PC-3 (cell line): Measurements from ENCODE around the gene MAPKAPK3. TPM values are rescaled to one million over a fixed set of nuclear protein-coding genes. Genes with fewer than 3 reads are reported as not detected.

Experiments
- ATAC-seq: fragments of 200-7000 bp; cut with Tn5 transposase; 2 replicates; pipeline ENCODE4 v1.9.1; 2020; ENCODE audit warnings: mild to moderate bottlenecking, moderate library complexity
- BruUV-seq: library from RNA; stranded (reverse); fragments of 400-500 nt; replicated peaks from 2 replicates; lab custom pipeline; 2021; lab: Mats Ljungman, UMichigan
- CTCF ChIA-PET: fragments of 300-600 bp; sonication (Branson Sonifier 250); formaldehyde crosslinking; loops from one replicate; lab custom pipeline; 2022; ENCODE audit warnings: antibody characterized with exemption; lab: Charles Lee
- POLR2A ChIA-PET: fragments of 300-600 bp; sonication (Branson Sonifier 250); formaldehyde crosslinking; loops from one replicate; lab custom pipeline; 2022; ENCODE audit warnings: antibody characterized with exemption; ENCODE audit not compliant: unreplicated experiment; lab: Charles Lee
- DNase-seq: peaks from one replicate; pipeline ENCODE4 v3.0.0-alpha.2; 2015
- H2AFZ ChIP-seq: fragments of 300-600 bp; sonication (generic); 2 replicates; pipeline ENCODE4 v1.6.0; 2016; ENCODE audit warnings: antibody characterized with exemption, low read length
- H3F3A ChIP-seq: fragments of 300-600 bp; sonication (generic); one replicate; pipeline ENCODE4 v1.6.0; 2017; ENCODE audit warnings: antibody characterized with exemption, low read length, control low read depth, mild to moderate bottlenecking; ENCODE audit not compliant: unreplicated experiment
- H3K27ac ChIP-seq: fragments of 300-600 bp; sonication (generic); 2 replicates; pipeline ENCODE4 v1.5.1; 2016; ENCODE audit warnings: mild to moderate bottlenecking, low read length
- H3K27me3 ChIP-seq: fragments of 300-600 bp; sonication (generic); 2 replicates; pipeline ENCODE4 v1.6.1; 2016; ENCODE audit warnings: low read length, mixed read lengths
- H3K36me3 ChIP-seq: fragments of 300-600 bp; sonication (generic); 2 replicates; pipeline ENCODE4 v1.6.1; 2016; ENCODE audit warnings: low read depth, mixed run types, low read length, mixed read lengths
- H3K4me1 ChIP-seq: fragments of 300-600 bp; sonication (generic); 2 replicates; pipeline ENCODE4 v1.5.1; 2016; ENCODE audit warnings: low read length; ENCODE audit not compliant: insufficient read depth
- H3K4me2 ChIP-seq: fragments of 300-600 bp; sonication (generic); 2 replicates; pipeline ENCODE4 v1.6.0; 2016; ENCODE audit warnings: low read length
- H3K4me3 ChIP-seq: fragments of 300-600 bp; sonication (generic); 2 replicates; pipeline ENCODE4 v1.5.1; 2016; ENCODE audit warnings: mild to moderate bottlenecking, low read length, mixed read lengths
- H3K79me2 ChIP-seq: fragments of 300-600 bp; sonication (generic); 2 replicates; pipeline ENCODE4 v1.6.1; 2017; ENCODE audit warnings: low read length, mixed read lengths
- H3K9ac ChIP-seq: fragments of 300-600 bp; sonication (generic); 2 replicates; pipeline ENCODE4 v1.6.0; 2016; ENCODE audit warnings: mild to moderate bottlenecking, low read length
- H3K9me2 ChIP-seq: fragments of 300-600 bp; sonication (generic); replicated peaks from 2 replicates; pipeline ENCODE4 v1.6.1; 2016; ENCODE audit warnings: mixed run types, low read length, mixed read lengths
- H3K9me3 ChIP-seq: fragments of 300-600 bp; sonication (generic); 2 replicates; pipeline ENCODE4 v1.6.1; 2016; ENCODE audit warnings: low read length, mixed read lengths
- H4K20me1 ChIP-seq: fragments of 300-600 bp; sonication (generic); 2 replicates; pipeline ENCODE4 v1.6.1; 2016; ENCODE audit warnings: low read length, mixed read lengths
- EZH2 ChIP-seq: fragments of 300-600 bp; sonication (generic); IDR thresholded peaks from one replicate; pipeline ENCODE4 v1.6.1; 2017; ENCODE audit warnings: antibody characterized with exemption, mild to moderate bottlenecking, low read length; ENCODE audit not compliant: unreplicated experiment
- EZH2phosphoT487 ChIP-seq: fragments of 300-600 bp; sonication (generic); IDR thresholded peaks from 2 replicates; pipeline ENCODE4 v1.6.1; 2018; ENCODE audit warnings: mild to moderate bottlenecking, antibody characterized with exemption, low read length, borderline replicate concordance
- intact Hi-C: fragments of 100-400 bp; cut with micrococcal nuclease; formaldehyde crosslinking; loops from 2 replicates; pipeline ENCODE4 v1.9.0; 2023
- total RNA-seq: library from RNA; depleted of rRNA; stranded (reverse); fragments of >200 nt; gene quantifications from 2 replicates; pipeline ENCODE4 v1.2.3, GENCODE V29; 2014
- TF ChIP-seq, protein P1 (sequence below): fragments of 300-600 bp; sonication (generic); conservative IDR thresholded peaks from 2 replicates; pipeline ENCODE4 v1.5.1; 2017; ENCODE audit warnings: antibody characterized with exemption, low read depth, mild to moderate bottlenecking, low read length

The MAPKAPK3 gene
- total RNA-seq, 1 experiment from 2014 or later: 142 TPM

DNA sequence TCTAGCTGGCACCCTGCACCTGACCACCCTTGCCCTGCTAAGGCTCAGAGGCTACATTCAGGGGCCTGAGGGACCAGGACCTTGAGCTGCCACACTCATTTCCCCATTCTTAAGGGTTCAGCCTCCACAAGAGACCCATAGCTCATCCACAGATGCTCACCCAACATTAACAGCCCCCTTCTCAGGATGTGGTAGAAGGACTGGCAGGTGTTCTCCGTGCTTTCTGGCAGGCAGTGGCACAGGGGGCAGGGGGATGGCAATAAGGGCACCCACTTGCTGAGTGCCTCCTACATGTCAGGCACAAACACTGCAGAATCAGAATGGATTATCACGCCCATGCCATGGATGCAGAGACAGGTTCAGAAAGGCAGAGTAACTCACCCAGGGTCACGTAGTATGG lies 9.4 kb downstream of the MAPKAPK3 start:
- peaks cover 95% of the 10 kb centered on the region for H3K79me2 ChIP-seq
- H4K20me1 ChIP-seq: no peaks in the 10 kb centered on the region
- no peaks in the 10 kb centered on the region for H3K9me2 ChIP-seq
- no peak overlapping the region for H3K4me3 ChIP-seq
- peaks cover 22% of the 10 kb centered on the region for H3K36me3 ChIP-seq
- H3F3A ChIP-seq: no peaks in the 10 kb centered on the region
- peaks cover 92% of the 10 kb centered on the region for H3K4me1 ChIP-seq
- no peaks in the 10 kb centered on the region for H3K27me3 ChIP-seq
- no peak overlapping the region for H2AFZ ChIP-seq
- H3K9me3 ChIP-seq: no peaks in the 10 kb centered on the region
- H3K4me2 ChIP-seq: peak overlapping the region; percentile 58
- H3K9ac ChIP-seq: no peak overlapping the region; the same call in 1 of the 2 replicates
- no peak for ATAC-seq
- POLR2A ChIA-PET: no interaction called here
- intact Hi-C loops: no loop called here
- H3K27ac ChIP-seq: peak overlapping the region; percentile 83
- no peak for DNase-seq
- BruUV-seq: no TSS peak
- no peak for TF ChIP-seq EZH2phosphoT487
- no peak for TF ChIP-seq EZH2
- TF ChIP-seq, protein P1, sequence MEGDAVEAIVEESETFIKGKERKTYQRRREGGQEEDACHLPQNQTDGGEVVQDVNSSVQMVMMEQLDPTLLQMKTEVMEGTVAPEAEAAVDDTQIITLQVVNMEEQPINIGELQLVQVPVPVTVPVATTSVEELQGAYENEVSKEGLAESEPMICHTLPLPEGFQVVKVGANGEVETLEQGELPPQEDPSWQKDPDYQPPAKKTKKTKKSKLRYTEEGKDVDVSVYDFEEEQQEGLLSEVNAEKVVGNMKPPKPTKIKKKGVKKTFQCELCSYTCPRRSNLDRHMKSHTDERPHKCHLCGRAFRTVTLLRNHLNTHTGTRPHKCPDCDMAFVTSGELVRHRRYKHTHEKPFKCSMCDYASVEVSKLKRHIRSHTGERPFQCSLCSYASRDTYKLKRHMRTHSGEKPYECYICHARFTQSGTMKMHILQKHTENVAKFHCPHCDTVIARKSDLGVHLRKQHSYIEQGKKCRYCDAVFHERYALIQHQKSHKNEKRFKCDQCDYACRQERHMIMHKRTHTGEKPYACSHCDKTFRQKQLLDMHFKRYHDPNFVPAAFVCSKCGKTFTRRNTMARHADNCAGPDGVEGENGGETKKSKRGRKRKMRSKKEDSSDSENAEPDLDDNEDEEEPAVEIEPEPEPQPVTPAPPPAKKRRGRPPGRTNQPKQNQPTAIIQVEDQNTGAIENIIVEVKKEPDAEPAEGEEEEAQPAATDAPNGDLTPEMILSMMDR: no peak
- CTCF ChIA-PET: no interaction called here

DNA sequence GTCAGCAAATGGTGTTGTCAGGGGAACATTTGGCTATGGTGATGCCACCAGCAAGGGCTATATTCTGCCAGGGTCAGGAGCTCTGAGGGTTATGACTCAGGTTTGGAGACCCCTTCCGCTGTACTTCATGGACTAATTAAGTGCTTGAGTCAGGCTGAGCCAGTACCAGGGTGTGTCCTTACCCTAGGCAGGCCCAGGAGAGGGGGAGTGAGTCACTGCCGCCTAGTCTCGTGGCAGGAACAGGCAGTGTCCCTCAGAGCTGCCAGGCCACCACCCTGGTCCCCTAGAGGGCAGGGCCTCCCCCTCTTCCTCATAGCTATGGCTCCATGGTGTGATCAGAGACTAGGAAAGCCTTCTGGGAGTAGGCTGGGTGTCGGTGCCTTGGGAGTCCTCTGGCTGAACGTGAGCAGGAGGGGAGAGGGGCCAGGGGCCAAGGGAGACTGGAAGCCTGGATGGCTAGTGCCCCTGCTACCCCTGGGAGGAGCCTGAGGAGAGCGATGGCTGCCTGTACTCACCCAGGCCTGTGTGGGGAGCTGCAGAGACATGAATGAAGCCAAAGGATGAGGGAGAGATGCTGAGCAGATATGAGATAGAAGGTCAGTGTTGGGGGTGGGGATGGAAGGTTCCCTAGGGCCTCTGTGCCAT lies 10.6 kb downstream of the MAPKAPK3 start:
- Histone ChIP-seq H3K4me1 (peaks cover 97% of the 10 kb centered on the region), H3K9ac (peak overlapping the region; percentile 52), H2AFZ (no peak overlapping the region), H3K4me2 (peak overlapping the region; percentile 58), H3K27ac (peak overlapping the region; percentile 83), H3K9me2 (no peaks in the 10 kb centered on the region), H3F3A (no peaks in the 10 kb centered on the region), H3K4me3 (no peak overlapping the region), H3K27me3 (no peaks in the 10 kb centered on the region), H3K9me3 (no peaks in the 10 kb centered on the region), H3K36me3 (peaks cover 13% of the 10 kb centered on the region), H3K79me2 (peaks cover 95% of the 10 kb centered on the region), H4K20me1 (no peaks in the 10 kb centered on the region)
- DNase-seq (peak; percentile 97), ATAC-seq (peak; percentile 92)
- TF ChIP-seq, protein P1: peak; percentile 64
- TF ChIP-seq EZH2: no peak
- no peak for TF ChIP-seq EZH2phosphoT487
- intact Hi-C loops: no loop called here
- CTCF ChIA-PET: interaction anchor here (0.6 to 1.8 kb wide), 4 partner anchors 11 to 744 kb away, joined by 3 to 5 read pairs (median 4); partner anchors contain the start of gene MAPKAPK3
- BruUV-seq: no TSS peak
- POLR2A ChIA-PET: no interaction called here

DNA sequence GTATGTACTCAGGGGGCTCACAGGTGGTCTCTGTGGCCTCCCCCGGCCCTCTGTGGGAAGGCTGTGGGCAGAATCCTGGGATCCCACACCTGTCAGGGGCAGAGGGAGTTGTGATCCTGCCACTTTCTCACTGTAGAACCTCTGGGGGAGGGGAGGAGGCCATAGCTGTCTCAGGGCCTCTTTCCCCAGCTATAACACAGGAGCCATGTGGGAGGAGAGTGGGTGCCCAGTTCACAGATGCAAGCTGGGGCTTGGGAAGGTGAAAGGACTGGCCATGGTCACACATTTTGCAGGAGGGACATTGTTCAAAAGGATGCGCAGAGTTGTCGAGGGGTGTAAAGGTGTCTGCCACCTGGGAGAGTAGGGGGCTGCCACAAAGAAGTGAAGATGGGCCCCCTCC lies 11.7 kb downstream of the MAPKAPK3 start:
- Histone ChIP-seq H3K36me3 (peaks cover 6% of the 10 kb centered on the region), H3K4me3 (no peak overlapping the region), H3K9me3 (no peaks in the 10 kb centered on the region), H3K27ac (peak overlapping the region; percentile 83; the same call in 1 of the 2 replicates), H3K27me3 (no peaks in the 10 kb centered on the region), H2AFZ (no peak overlapping the region), H3K4me1 (peaks cover 100% of the 10 kb centered on the region), H3F3A (no peaks in the 10 kb centered on the region), H3K9me2 (no peaks in the 10 kb centered on the region), H3K79me2 (peaks cover 95% of the 10 kb centered on the region), H4K20me1 (no peaks in the 10 kb centered on the region), H3K4me2 (no peak overlapping the region), H3K9ac (no peak overlapping the region)
- TF ChIP-seq, protein P1: no peak
- TF ChIP-seq EZH2 (no peak), EZH2phosphoT487 (no peak)
- ChIA-PET POLR2A (no interaction called here), CTCF (interaction anchor here (1.8 kb wide), 1 partner anchor 12 kb away, joined by 5 read pairs; the partner anchor contains the start of gene MAPKAPK3)
- no peak for DNase-seq
- no peak for ATAC-seq
- BruUV-seq: no TSS peak
- intact Hi-C loops: no loop called here
